ENCODE measurements around the gene SEC16A. TPM values are rescaled to one million over a fixed set of nuclear protein-coding genes. Genes with fewer than 3 reads are reported as not detected.

Gene SEC16A
- total and polyA plus RNA-seq, 4 donors = 11.1 to 61.0 (median 58.1) TPM

DNA sequence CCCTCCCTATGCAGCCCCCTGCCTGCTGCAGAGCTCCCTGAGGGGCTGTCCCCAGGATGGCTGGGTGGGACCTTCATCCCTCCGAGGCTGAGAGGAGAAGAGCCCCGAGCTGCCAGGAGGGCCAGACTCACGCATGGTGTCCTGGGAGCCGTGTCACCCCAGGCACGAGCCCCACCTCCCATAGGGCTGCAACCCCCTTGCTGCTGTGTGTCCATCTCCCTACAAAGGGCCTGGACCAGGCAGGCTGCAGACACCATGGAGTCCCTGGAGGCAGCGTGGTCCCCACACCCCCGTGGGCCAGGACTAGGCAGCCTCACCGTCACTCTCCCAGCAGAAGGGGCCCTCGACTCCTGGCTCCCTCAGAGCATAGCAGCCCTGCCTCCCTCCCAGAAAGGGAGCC, 11.2 kb upstream of the SEC16A start:
- H3K9me3 ChIP-seq (ENCODE audit: control insufficient read depth, low read length) = no peaks in the 10 kb centered on the region
- 56 to 59% methylated on average over 9 of the region's 9 CpGs for WGBS, 2 donors
- no peak overlapping the region for H3K4me3 ChIP-seq (ENCODE audit: low read length in 2 of 2)
- H3K27me3 ChIP-seq (ENCODE audit: control insufficient read depth in 1 of 2, insufficient read depth in 2 of 2, low read length in 1 of 2) = no peaks in the 10 kb centered on the region
- H3K4me1 ChIP-seq (ENCODE audit: control insufficient read depth in 1 of 2, insufficient read depth in 2 of 2, low read length in 2 of 2) = no peaks in the 10 kb centered on the region
- ATAC-seq (ENCODE audit: low FRiP score) (no peak), DNase-seq (no peak)
- H3K27ac ChIP-seq (ENCODE audit: low read depth in 1 of 2, low read length in 2 of 2) = no peak overlapping the region
- peaks cover 0 to 10% of the 10 kb centered on the region in 2 donors for H3K36me3 ChIP-seq (ENCODE audit: control insufficient read depth in 1 of 2, insufficient read depth in 2 of 2, low read length in 1 of 2)
- intact Hi-C loops (cut with DNase I) = loop anchor here in 1 of 2 donors (5.0 kb wide), 1 partner anchor 33 kb away; no protein-coding TSS in a partner anchor

DNA sequence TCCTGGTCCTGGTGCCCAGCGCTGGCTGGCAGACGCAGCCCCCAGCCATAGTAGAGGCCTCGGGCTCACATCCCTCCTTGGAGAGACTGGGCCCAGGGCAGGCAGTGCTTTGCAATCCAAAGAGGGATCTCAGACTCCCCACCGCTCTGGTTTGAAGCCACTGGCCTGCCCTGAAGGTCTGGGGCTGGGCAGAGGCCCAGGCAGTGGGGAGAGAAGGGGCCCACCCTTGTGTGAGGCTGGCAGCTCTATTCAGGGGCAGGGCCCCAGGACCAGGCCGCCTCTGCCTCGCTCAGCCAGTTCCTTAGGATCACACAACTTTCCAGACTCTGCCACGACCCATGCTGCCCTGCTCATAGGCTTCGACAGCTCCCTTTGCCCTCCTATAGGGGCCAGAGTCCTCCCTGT, 10.7 kb upstream of the SEC16A start:
- Histone ChIP-seq H3K27me3 (ENCODE audit: control insufficient read depth in 1 of 2, insufficient read depth in 2 of 2, low read length in 1 of 2) (no peaks in the 10 kb centered on the region), H3K27ac (ENCODE audit: low read depth in 1 of 2, low read length in 2 of 2) (no peak overlapping the region), H3K4me3 (ENCODE audit: low read length in 2 of 2) (no peak overlapping the region), H3K9me3 (ENCODE audit: control insufficient read depth, low read length) (no peaks in the 10 kb centered on the region), H3K36me3 (ENCODE audit: control insufficient read depth in 1 of 2, insufficient read depth in 2 of 2, low read length in 1 of 2) (peaks cover 0 to 8% of the 10 kb centered on the region in 2 donors), H3K4me1 (ENCODE audit: control insufficient read depth in 1 of 2, insufficient read depth in 2 of 2, low read length in 2 of 2) (no peaks in the 10 kb centered on the region)
- ATAC-seq (ENCODE audit: low FRiP score) (no peak), DNase-seq (no peak)
- WGBS, 2 donors = 65 to 76% methylated on average over 8 of the region's 8 CpGs
- intact Hi-C loops (cut with DNase I) = loop anchor here in 1 of 2 donors (5.0 kb wide), 1 partner anchor 34 kb away; no protein-coding TSS in a partner anchor

DNA sequence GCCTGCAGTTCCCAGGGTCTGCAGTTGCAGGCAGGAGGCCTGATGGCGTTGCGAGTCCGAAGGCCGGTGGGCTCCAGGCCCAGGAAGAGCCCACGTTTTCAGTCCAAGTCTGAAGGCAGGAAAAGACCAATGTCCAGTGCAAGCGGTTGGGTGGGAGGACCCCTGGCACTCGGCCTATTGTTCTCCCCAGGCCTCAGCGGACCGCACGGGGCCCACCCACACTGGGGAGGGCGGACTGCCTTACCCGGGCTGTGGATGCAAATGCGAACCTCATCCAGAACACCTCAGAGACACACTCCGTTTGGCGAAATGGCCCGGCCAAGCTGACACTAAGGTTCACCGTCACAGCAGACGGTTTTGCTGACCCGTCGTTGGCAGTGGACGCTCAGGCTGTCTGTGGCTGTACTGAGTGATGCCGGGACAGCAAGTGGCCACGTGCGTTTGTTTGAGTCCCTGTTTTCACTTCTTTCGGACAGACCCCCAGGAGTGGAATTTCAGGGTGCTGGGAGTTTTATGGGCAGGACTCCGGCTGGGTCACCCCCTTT, 10.2 kb upstream of the SEC16A start:
- 76 to 85% methylated on average over 26 of the region's 26 CpGs for WGBS, 2 donors
- intact Hi-C loops (cut with DNase I) = loop anchor here in 1 of 2 donors (5.0 kb wide), 1 partner anchor 34 kb away; no protein-coding TSS in a partner anchor
- ATAC-seq (ENCODE audit: low FRiP score) = no peak

DNA sequence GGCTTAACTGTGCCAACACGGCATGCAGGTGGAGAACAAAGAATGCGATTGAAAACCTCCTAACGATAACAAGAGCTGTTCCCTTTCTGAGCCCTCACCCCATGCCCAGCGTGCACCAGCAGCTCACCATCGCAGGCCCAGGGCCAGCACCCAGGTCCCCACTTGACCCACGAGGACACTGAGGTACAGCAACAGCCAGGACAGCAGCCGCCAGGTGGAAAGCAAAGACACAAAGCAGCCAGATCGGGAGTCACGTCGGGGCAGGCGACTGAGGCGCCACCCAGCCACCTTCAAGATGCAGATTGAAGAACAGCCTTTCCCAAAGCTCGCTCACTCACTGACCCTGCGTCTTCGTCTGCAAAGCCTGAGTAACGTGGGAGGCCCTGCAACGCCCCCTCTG, 6.9 kb upstream of the SEC16A start:
- no peak for DNase-seq
- ATAC-seq (ENCODE audit: low FRiP score) = no peak
- intact Hi-C loops (cut with DNase I) = loop anchor here (2.0 to 5.0 kb wide), 2 partner anchors 35 to 38 kb away; no protein-coding TSS in a partner anchor
- no peaks in the 10 kb centered on the region for H3K4me1 ChIP-seq (ENCODE audit: control insufficient read depth in 1 of 2, insufficient read depth in 2 of 2, low read length in 2 of 2)
- H3K4me3 ChIP-seq (ENCODE audit: low read length in 2 of 2) = no peak overlapping the region
- H3K36me3 ChIP-seq (ENCODE audit: control insufficient read depth in 1 of 2, insufficient read depth in 2 of 2, low read length in 1 of 2) = no peaks in the 10 kb centered on the region
- 89 to 92% methylated on average over 17 of the region's 17 CpGs for WGBS, 2 donors
- H3K27ac ChIP-seq (ENCODE audit: low read depth in 1 of 2, low read length in 2 of 2) = no peak overlapping the region
- H3K9me3 ChIP-seq (ENCODE audit: control insufficient read depth, low read length) = no peaks in the 10 kb centered on the region
- no peaks in the 10 kb centered on the region for H3K27me3 ChIP-seq (ENCODE audit: control insufficient read depth in 1 of 2, insufficient read depth in 2 of 2, low read length in 1 of 2)

More for the DNA sequence above, 10.2 kb upstream of the SEC16A start:
- Histone ChIP-seq H3K4me1 (ENCODE audit: control insufficient read depth in 1 of 2, insufficient read depth in 2 of 2, low read length in 2 of 2) (no peaks in the 10 kb centered on the region), H3K27ac (ENCODE audit: low read depth in 1 of 2, low read length in 2 of 2) (no peak overlapping the region), H3K9me3 (ENCODE audit: control insufficient read depth, low read length) (no peaks in the 10 kb centered on the region), H3K4me3 (ENCODE audit: low read length in 2 of 2) (no peak overlapping the region), H3K36me3 (ENCODE audit: control insufficient read depth in 1 of 2, insufficient read depth in 2 of 2, low read length in 1 of 2) (peaks cover 0 to 8% of the 10 kb centered on the region in 2 donors), H3K27me3 (ENCODE audit: control insufficient read depth in 1 of 2, insufficient read depth in 2 of 2, low read length in 1 of 2) (no peaks in the 10 kb centered on the region)
- no peak for DNase-seq

DNA sequence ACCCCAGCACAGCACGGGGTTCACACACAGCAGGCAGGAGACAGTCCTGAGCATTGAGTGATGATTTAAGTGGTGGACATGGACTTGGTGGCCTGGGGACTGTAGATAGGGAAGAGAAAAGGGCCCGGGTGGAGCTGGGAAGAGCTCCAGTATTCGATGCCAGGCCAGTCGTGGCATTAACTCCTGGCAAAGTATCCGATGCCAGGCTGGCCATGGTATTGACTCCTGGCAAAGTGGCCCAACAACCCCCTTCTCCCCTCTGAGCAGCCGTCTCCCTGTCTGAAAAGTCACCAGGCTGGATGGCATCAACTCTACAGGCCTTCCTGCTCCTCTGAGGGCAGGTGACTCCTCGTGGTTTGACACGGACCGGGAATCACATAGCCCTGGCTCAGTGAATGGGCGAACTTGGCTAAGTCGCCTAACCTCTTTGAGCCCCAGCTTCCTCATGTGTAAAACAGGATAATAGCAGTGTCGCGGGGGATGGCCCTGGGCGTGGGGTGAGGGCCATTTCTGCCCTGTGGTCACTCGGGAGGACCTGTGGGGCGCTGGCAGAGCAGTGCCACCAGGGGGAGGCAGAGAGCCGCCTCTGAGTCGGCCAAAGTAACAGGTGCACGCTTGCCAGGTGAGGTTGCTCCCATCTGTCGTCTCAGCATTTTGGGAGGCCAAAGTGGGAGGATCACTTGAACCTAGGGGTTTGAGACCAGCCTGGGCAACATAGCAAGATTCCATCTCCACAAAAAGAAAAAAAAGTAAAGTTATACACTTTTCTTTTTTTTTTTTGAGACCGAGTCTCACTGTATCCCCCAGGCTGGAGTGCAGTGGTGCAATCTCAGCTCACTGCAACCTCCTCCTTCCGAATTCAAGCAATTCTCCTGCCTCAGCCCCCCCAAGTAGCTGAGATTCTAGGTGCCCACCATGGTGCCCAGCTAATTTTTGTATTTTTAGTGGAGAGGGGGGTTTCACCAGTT, 5.7 kb upstream of the SEC16A start:
- H3K27me3 ChIP-seq (ENCODE audit: control insufficient read depth in 1 of 2, insufficient read depth in 2 of 2, low read length in 1 of 2) = no peaks in the 10 kb centered on the region
- H3K4me3 ChIP-seq (ENCODE audit: low read length in 2 of 2) = no peak overlapping the region
- intact Hi-C loops (cut with DNase I) = loop anchor here in 1 of 2 donors (1.0 to 2.0 kb wide), 2 partner anchors 36 to 142 kb away; no protein-coding TSS in a partner anchor
- 11 to 12% methylated on average over 22 of the region's 22 CpGs for WGBS, 2 donors
- H3K9me3 ChIP-seq (ENCODE audit: control insufficient read depth, low read length) = no peaks in the 10 kb centered on the region
- no peaks in the 10 kb centered on the region for H3K36me3 ChIP-seq (ENCODE audit: control insufficient read depth in 1 of 2, insufficient read depth in 2 of 2, low read length in 1 of 2)
- peak; percentile 64 for ATAC-seq (ENCODE audit: low FRiP score)
- no peak overlapping the region for H3K27ac ChIP-seq (ENCODE audit: low read depth in 1 of 2, low read length in 2 of 2)
- H3K4me1 ChIP-seq (ENCODE audit: control insufficient read depth in 1 of 2, insufficient read depth in 2 of 2, low read length in 2 of 2) = no peaks in the 10 kb centered on the region
- DNase-seq = peak; percentile 75 to 92

DNA sequence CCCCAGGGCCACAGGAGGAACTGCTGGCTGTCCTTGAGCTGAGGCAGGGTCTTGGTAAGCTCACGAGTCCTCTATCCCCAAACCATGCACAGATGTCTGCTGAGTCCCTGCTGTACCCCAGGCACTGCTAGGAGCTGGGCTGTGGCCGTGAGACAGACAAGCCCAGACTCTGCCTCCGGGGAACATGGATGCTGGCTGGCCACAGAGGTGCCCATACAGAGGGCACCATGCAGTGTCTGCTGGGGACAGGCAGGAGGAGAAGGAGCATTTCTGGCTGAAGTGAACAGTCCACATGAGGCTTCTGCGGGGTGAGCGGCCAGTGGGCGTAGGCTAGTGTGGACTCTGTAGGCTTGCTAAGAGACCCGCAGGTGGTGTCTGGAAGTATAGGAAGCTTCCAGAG, 4.8 kb upstream of the SEC16A start:
- DNase-seq = no peak
- intact Hi-C loops (cut with DNase I) = loop anchor here in 1 of 2 donors (1.0 to 2.0 kb wide), 2 partner anchors 37 to 143 kb away; no protein-coding TSS in a partner anchor
- Histone ChIP-seq H3K9me3 (ENCODE audit: control insufficient read depth, low read length) (no peaks in the 10 kb centered on the region), H3K27ac (ENCODE audit: low read depth in 1 of 2, low read length in 2 of 2) (no peak overlapping the region), H3K36me3 (ENCODE audit: control insufficient read depth in 1 of 2, insufficient read depth in 2 of 2, low read length in 1 of 2) (no peaks in the 10 kb centered on the region), H3K4me1 (ENCODE audit: control insufficient read depth in 1 of 2, insufficient read depth in 2 of 2, low read length in 2 of 2) (no peaks in the 10 kb centered on the region), H3K4me3 (ENCODE audit: low read length in 2 of 2) (no peak overlapping the region), H3K27me3 (ENCODE audit: control insufficient read depth in 1 of 2, insufficient read depth in 2 of 2, low read length in 1 of 2) (no peaks in the 10 kb centered on the region)
- ATAC-seq (ENCODE audit: low FRiP score) = no peak
- WGBS, 2 donors = 69 to 78% methylated on average over 7 of the region's 7 CpGs

DNA sequence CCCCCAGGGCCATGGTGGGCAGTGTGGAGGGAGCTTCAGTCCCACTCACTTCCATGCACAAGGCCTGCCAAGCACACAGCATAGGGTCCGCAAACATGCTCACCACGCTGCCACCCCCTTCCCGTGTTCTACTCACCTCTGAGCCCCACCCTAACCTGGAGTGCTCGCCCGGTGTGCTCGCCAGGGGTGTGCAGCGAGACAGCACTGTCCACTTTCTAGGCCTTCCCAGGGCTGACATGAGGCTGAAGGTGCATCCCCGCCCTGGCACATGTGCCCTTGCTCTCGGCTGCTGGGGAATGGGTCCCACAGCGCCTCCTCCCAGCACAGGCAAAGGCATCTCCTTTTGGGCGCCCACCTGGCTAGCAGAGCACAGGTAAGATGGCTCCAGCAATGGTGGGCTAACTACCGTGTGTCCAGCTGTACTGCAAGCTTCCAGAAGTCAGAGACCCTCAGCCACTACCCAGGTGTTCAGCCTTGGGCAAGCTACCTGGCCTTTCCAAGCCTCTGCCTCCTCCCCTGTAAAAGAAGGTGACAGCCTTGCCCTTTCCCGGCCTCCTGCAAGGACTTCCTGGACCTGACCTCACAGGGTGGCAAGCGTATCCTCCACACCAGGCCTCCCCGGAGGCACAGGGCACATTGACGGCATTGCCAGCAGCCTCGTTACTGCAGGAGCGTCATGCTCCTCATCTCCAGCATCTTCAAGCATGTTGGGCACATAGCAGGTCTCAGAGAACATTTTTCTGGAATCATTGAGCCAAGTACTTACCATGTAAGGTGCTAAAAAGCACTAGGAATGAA, 4.2 kb upstream of the SEC16A start:
- no peaks in the 10 kb centered on the region for H3K9me3 ChIP-seq (ENCODE audit: control insufficient read depth, low read length)
- ATAC-seq (ENCODE audit: low FRiP score) = no peak
- intact Hi-C loops (cut with DNase I) = no loop called here

DNA sequence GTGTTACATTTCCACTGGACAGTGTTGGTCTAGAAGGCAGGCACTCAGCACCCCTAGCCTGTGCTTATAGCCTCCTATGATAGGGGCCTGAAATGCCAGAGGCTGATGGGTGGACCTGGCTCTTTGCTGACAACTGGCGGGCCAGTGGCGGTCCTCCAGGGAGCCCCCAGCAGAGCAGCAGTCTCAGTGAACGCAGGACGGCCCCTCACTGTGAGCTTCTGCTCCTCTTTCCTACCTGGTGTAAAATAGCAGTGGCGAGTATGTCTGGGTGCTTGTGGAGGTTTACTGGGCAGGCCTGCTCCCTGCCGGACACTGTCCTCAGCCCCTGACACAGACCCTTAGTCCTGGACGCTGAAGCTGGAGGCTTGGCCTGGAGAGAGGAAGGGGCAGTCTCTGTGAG, 3.3 kb upstream of the SEC16A start:
- 95 to 96% methylated on average over 7 of the region's 7 CpGs for WGBS, 2 donors
- intact Hi-C loops (cut with DNase I) = no loop called here
- H3K36me3 ChIP-seq (ENCODE audit: control insufficient read depth in 1 of 2, insufficient read depth in 2 of 2, low read length in 1 of 2) = no peaks in the 10 kb centered on the region
- no peaks in the 10 kb centered on the region for H3K9me3 ChIP-seq (ENCODE audit: control insufficient read depth, low read length)
- H3K27me3 ChIP-seq (ENCODE audit: control insufficient read depth in 1 of 2, insufficient read depth in 2 of 2, low read length in 1 of 2) = no peaks in the 10 kb centered on the region
- no peak for DNase-seq
- H3K27ac ChIP-seq (ENCODE audit: low read depth in 1 of 2, low read length in 2 of 2) = no peak overlapping the region
- no peak overlapping the region for H3K4me3 ChIP-seq (ENCODE audit: low read length in 2 of 2)
- ATAC-seq (ENCODE audit: low FRiP score) = no peak
- no peaks in the 10 kb centered on the region for H3K4me1 ChIP-seq (ENCODE audit: control insufficient read depth in 1 of 2, insufficient read depth in 2 of 2, low read length in 2 of 2)

More for the DNA sequence above, 4.2 kb upstream of the SEC16A start:
- DNase-seq = no peak
- Histone ChIP-seq H3K36me3 (ENCODE audit: control insufficient read depth in 1 of 2, insufficient read depth in 2 of 2, low read length in 1 of 2) (no peaks in the 10 kb centered on the region), H3K4me1 (ENCODE audit: control insufficient read depth in 1 of 2, insufficient read depth in 2 of 2, low read length in 2 of 2) (no peaks in the 10 kb centered on the region), H3K27me3 (ENCODE audit: control insufficient read depth in 1 of 2, insufficient read depth in 2 of 2, low read length in 1 of 2) (no peaks in the 10 kb centered on the region), H3K27ac (ENCODE audit: low read depth in 1 of 2, low read length in 2 of 2) (no peak overlapping the region), H3K4me3 (ENCODE audit: low read length in 2 of 2) (no peak overlapping the region)
- WGBS, 2 donors = 87 to 90% methylated on average over 18 of the region's 18 CpGs
